IgD-negative memory B cell (primary cell): ENCODE measurements around the gene AMBRA1. TPM values are rescaled to one million over a fixed set of nuclear protein-coding genes. Genes with fewer than 3 reads are reported as not detected.
"Not testable (repeated sequence)": the region's sequence is repeated elsewhere in the genome, so short reads cannot be mapped to it uniquely, and the experiment has no call there.

Source experiments
- H3K27ac Mint-ChIP-seq, 3 donors: one replicate each; pipeline ENCODE4 v1.8.0; 2020 to 2022; ENCODE audit warnings: mild to moderate bottlenecking in 3 of 3, mixed read lengths in 3 of 3, moderate library complexity in 1 of 3
- H3K27me3 Mint-ChIP-seq: one replicate; pipeline ENCODE4 v1.8.0; 2021; ENCODE audit warnings: mixed read lengths
- H3K36me3 Mint-ChIP-seq: one replicate; pipeline ENCODE4 v1.8.0; 2020; ENCODE audit warnings: mild to moderate bottlenecking, mixed read lengths
- H3K4me1 Mint-ChIP-seq, 3 donors: one replicate each; pipeline ENCODE4 v1.8.0; 2020 to 2022; ENCODE audit warnings: mixed read lengths in 3 of 3, mild to moderate bottlenecking in 1 of 3
- H3K4me3 Mint-ChIP-seq, 4 donors: one replicate each; pipeline ENCODE4 v1.8.0; 2020 to 2022; ENCODE audit warnings: mild to moderate bottlenecking in 4 of 4, mixed read lengths in 4 of 4, moderate library complexity in 3 of 4
- H3K9me3 Mint-ChIP-seq, 3 donors: one replicate each; pipeline ENCODE4 v1.8.0; 2020 to 2021; ENCODE audit warnings: mixed read lengths in 3 of 3, mild to moderate bottlenecking in 1 of 3
- polyA plus RNA-seq: library from polyadenylated mRNA; unstranded; fragments of 300-500 nt; fragmentation: Illumina TruSeq; gene quantifications from one replicate; pipeline ENCODE4 v1.2.3, GENCODE V29; 2021

The AMBRA1 gene
- polyA plus RNA-seq, 1 donor from 2014 or later, result 9.1 TPM

GRCh38 chr11:46600194-46600960 is 6.6 kb upstream of the AMBRA1 start:
- H3K4me1 Mint-ChIP-seq, result peaks cover 7 to 18% (median 10%) of the 10 kb centered on the region in 3 donors
- peaks cover 4% of the 10 kb centered on the region for H3K36me3 Mint-ChIP-seq
- peak overlapping the region in 1 of 4 donors; percentile 57 for H3K4me3 Mint-ChIP-seq
- peaks cover 2 to 6% (median 4%) of the 10 kb centered on the region in 3 donors for H3K9me3 Mint-ChIP-seq
- no peak overlapping the region for H3K27ac Mint-ChIP-seq
- H3K27me3 Mint-ChIP-seq, result no peaks in the 10 kb centered on the region

GRCh38 chr11:46599340-46600193 is 5.7 kb upstream of the AMBRA1 start:
- H3K27ac Mint-ChIP-seq, result no peak overlapping the region
- peaks cover 4% of the 10 kb centered on the region for H3K36me3 Mint-ChIP-seq
- peaks cover 2 to 6% (median 4%) of the 10 kb centered on the region in 3 donors for H3K9me3 Mint-ChIP-seq
- H3K4me1 Mint-ChIP-seq, result peaks cover 8 to 16% (median 10%) of the 10 kb centered on the region in 3 donors
- H3K27me3 Mint-ChIP-seq, result no peaks in the 10 kb centered on the region
- H3K4me3 Mint-ChIP-seq, result peak overlapping the region in 1 of 4 donors; percentile 57

GRCh38 chr11:46597609-46598219 is 3.9 kb upstream of the AMBRA1 start:
- Mint-ChIP-seq H3K9me3 (no peaks in the 10 kb centered on the region), H3K36me3 (no peaks in the 10 kb centered on the region), H3K4me3 (peak overlapping the region in 1 of 4 donors; percentile 45), H3K27ac (peak overlapping the region in 1 of 3 donors; percentile 47), H3K27me3 (no peaks in the 10 kb centered on the region), H3K4me1 (peaks cover 12 to 15% (median 14%) of the 10 kb centered on the region in 3 donors)

- no peak overlapping the region for H3K27ac Mint-ChIP-seq
- H3K4me1 Mint-ChIP-seq, result peaks cover 15 to 17% (median 16%) of the 10 kb centered on the region in 3 donors
- H3K4me3 Mint-ChIP-seq, result peak overlapping the region in 1 of 4 donors; percentile 45
- H3K9me3 Mint-ChIP-seq, result no peaks in the 10 kb centered on the region
- no peaks in the 10 kb centered on the region for H3K27me3 Mint-ChIP-seq
- H3K36me3 Mint-ChIP-seq, result no peaks in the 10 kb centered on the region
Observed at GRCh38 chr11:46597155-46597554, 3.3 kb upstream of the AMBRA1 start.

DNA sequence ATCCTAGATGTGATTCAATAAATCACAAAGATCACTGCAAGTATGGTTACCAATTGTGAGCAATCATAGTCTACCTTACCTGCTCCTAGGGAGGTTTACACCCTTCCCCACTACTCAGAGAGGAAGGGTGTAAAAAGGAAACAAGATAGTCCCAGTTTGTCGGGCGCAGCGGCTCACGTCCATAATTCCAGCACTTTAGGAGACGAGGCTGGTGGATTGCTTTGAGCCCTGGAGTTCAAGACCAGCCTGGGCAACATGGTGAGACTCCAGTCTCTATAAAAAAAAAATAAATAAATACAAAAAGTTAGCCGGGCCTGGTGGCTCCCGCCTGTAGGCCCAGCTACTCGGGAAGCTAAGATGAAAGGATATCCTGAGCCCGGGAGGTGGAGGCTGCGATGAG is 962 bp upstream of the AMBRA1 start:
- Mint-ChIP-seq H3K27me3 (peaks cover 2% of the 10 kb centered on the region), H3K27ac (no peak overlapping the region)

GRCh38 chr11:46594374-46594700 is 514 bp upstream of the AMBRA1 start:
- no peaks in the 10 kb centered on the region for H3K36me3 Mint-ChIP-seq
- H3K4me3 Mint-ChIP-seq, result peak overlapping the region; percentile 98 to 100 (median 98)
- peak overlapping the region; percentile 82 to 99 (median 91) for H3K27ac Mint-ChIP-seq
- H3K27me3 Mint-ChIP-seq, result peaks cover 2% of the 10 kb centered on the region
- H3K4me1 Mint-ChIP-seq, result peaks cover 15 to 29% (median 23%) of the 10 kb centered on the region in 3 donors
- no peaks in the 10 kb centered on the region for H3K9me3 Mint-ChIP-seq

More for the DNA sequence above, 962 bp upstream of the AMBRA1 start:
- Mint-ChIP-seq H3K4me3 (peak overlapping the region in 1 of 4 donors; percentile 98), H3K9me3 (no peaks in the 10 kb centered on the region), H3K4me1 (peaks cover 15 to 28% (median 23%) of the 10 kb centered on the region in 3 donors), H3K36me3 (no peaks in the 10 kb centered on the region)

- Mint-ChIP-seq H3K4me3 (peak overlapping the region in 3 of 4 donors; percentile 6 to 80 (median 37)), H3K36me3 (no peaks in the 10 kb centered on the region), H3K4me1 (peaks cover 26 to 39% (median 27%) of the 10 kb centered on the region in 3 donors), H3K9me3 (no peaks in the 10 kb centered on the region), H3K27ac (no peak overlapping the region), H3K27me3 (peaks cover 2% of the 10 kb centered on the region)
Observed at GRCh38 chr11:46590740-46591605, 2.9 kb downstream of the AMBRA1 start.

DNA sequence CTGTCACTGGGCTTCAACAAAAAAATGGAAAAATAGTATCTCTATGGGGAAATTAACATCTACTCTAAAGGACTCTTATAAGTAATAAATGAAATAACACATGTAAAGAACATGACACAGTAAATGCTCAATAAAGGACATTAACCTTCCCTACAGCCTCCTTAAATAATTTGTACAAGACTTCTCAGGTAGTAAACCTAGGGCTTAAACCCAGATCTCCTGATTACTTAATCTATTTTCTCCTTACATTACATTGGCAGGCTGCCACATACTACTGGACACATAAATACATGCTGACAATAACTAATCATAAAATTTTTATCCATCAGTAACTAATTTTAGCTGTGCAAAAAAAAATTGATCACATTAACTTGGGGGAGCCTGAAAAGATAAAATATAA is 4.9 kb downstream of the AMBRA1 start:
- H3K36me3 Mint-ChIP-seq, result no peaks in the 10 kb centered on the region
- peaks cover 21 to 32% (median 23%) of the 10 kb centered on the region in 3 donors for H3K4me1 Mint-ChIP-seq
- H3K27me3 Mint-ChIP-seq, result peaks cover 2% of the 10 kb centered on the region
- no peak overlapping the region for H3K27ac Mint-ChIP-seq
- H3K4me3 Mint-ChIP-seq, result peak overlapping the region in 1 of 4 donors; percentile 58
- no peaks in the 10 kb centered on the region for H3K9me3 Mint-ChIP-seq

GRCh38 chr11:46588131-46588530 is 5.7 kb downstream of the AMBRA1 start:
- Mint-ChIP-seq H3K4me3 (peak overlapping the region in 1 of 4 donors; percentile 46), H3K27me3 (peaks cover 2% of the 10 kb centered on the region), H3K36me3 (no peaks in the 10 kb centered on the region), H3K9me3 (no peaks in the 10 kb centered on the region), H3K4me1 (peaks cover 17 to 29% (median 19%) of the 10 kb centered on the region in 3 donors), H3K27ac (no peak overlapping the region)

GRCh38 chr11:46583513-46583912 is 10.3 kb downstream of the AMBRA1 start:
- H3K9me3 Mint-ChIP-seq, H3K27me3 Mint-ChIP-seq, H3K36me3 Mint-ChIP-seq, H3K27ac Mint-ChIP-seq, H3K4me3 Mint-ChIP-seq: not testable (repeated sequence)
- peaks cover 9 to 26% (median 17%) of the 10 kb centered on the region in 3 donors for H3K4me1 Mint-ChIP-seq

DNA sequence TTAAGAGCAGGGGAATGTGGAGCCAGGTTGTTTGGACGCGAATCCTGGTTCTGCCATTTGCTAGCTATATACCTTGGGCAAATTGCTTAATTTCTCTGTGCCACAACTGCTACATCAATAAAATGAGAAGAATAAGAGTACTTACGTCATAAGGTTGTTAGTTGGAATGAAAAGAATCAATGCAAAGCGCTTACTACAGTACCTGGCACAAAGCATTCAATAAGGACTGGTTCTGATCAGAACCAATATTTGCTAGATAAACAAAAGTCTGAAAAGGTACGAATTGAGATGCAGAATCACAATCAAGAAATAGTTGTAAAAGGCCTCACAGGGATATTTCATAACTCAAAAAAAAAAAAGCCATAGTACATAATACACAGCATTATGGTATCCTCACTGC is 11.2 kb downstream of the AMBRA1 start:
- peaks cover 3% of the 10 kb centered on the region for H3K36me3 Mint-ChIP-seq
- H3K9me3 Mint-ChIP-seq, result peaks cover 0 to 2% (median 0%) of the 10 kb centered on the region in 3 donors
- H3K27me3 Mint-ChIP-seq, result no peaks in the 10 kb centered on the region
- H3K27ac Mint-ChIP-seq, result no peak overlapping the region
- H3K4me1 Mint-ChIP-seq, result peaks cover 9 to 23% (median 15%) of the 10 kb centered on the region in 3 donors
- H3K4me3 Mint-ChIP-seq, result no peak overlapping the region

- H3K4me3 Mint-ChIP-seq, result no peak overlapping the region
- H3K9me3 Mint-ChIP-seq, result peaks cover 0 to 6% (median 0%) of the 10 kb centered on the region in 3 donors
- no peaks in the 10 kb centered on the region for H3K36me3 Mint-ChIP-seq
- no peaks in the 10 kb centered on the region for H3K27me3 Mint-ChIP-seq
- peaks cover 19 to 29% (median 26%) of the 10 kb centered on the region in 3 donors for H3K4me1 Mint-ChIP-seq
- H3K27ac Mint-ChIP-seq, result no peak overlapping the region
Observed at GRCh38 chr11:46577058-46577457, 16.8 kb downstream of the AMBRA1 start.

- H3K4me1 Mint-ChIP-seq, result peaks cover 19 to 28% (median 23%) of the 10 kb centered on the region in 3 donors
- peak overlapping the region in 1 of 4 donors; percentile 42 for H3K4me3 Mint-ChIP-seq
- no peaks in the 10 kb centered on the region for H3K36me3 Mint-ChIP-seq
- H3K27ac Mint-ChIP-seq, result peak overlapping the region in 1 of 3 donors; percentile 26
- no peaks in the 10 kb centered on the region for H3K27me3 Mint-ChIP-seq
- H3K9me3 Mint-ChIP-seq, result peaks cover 0 to 6% (median 0%) of the 10 kb centered on the region in 3 donors
Observed at GRCh38 chr11:46574656-46575055, 19.2 kb downstream of the AMBRA1 start.

DNA sequence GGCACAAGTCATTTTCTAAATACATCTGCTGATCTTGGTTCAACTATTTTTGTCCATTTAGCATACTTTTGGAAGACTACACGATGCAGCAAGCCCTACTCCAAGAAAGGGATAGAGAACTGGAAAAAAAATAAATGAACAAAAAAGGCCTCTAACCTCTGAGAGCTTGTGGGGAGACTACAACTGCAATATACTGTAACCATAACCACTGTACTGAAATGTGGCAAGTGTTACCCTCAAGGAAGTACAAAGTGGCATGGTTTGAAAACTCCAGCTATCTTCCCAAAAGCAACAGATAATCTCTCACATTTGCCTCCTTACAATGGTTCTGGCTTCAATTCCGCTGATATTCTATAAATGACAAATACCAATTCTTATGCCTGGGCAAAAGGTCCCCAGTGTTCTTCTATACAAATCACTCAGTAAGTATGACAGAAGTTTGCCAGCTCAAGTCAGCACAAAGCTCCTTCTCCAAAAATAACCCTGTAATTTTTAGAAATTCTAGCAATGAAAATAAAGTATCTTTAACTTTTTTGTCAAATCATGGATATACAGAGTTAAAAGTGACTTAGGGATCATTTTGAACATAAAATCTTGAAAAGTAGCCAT is 22.9 kb downstream of the AMBRA1 start:
- Mint-ChIP-seq H3K27ac (no peak overlapping the region), H3K27me3 (no peaks in the 10 kb centered on the region), H3K4me3 (no peak overlapping the region), H3K4me1 (peaks cover 16 to 22% (median 22%) of the 10 kb centered on the region in 3 donors), H3K36me3 (no peaks in the 10 kb centered on the region), H3K9me3 (peaks cover 0 to 3% (median 0%) of the 10 kb centered on the region in 3 donors)
